Stimulated activated effector memory CD8-positive, alpha-beta T cell treated with anti-CD3 and anti-CD28 coated beads, Interleukin-12 subunit alpha, Interleukin-12 subunit beta, amount 100 ng/mL, for 72 hours (primary cell): ENCODE measurements around the gene MFSD6.
"Not testable (repeated sequence)": the region's sequence is repeated elsewhere in the genome, so short reads cannot be mapped to it uniquely, and the experiment has no call there.

Source experiments
- ATAC-seq: fragments of 150-1000 bp; cut with Tn5 transposase; 2 replicates; pipeline ENCODE4 v1.10.0; 2021
- DNase-seq, 2 donors: peaks; one replicate each; pipeline ENCODE4 v3.0.0; 2021 to 2022; ENCODE audit warnings: low spot score in 2 of 2
- H3K27ac Mint-ChIP-seq: one replicate; pipeline ENCODE4 v1.8.0; 2022; ENCODE audit warnings: mild to moderate bottlenecking, mixed read lengths
- H3K36me3 Mint-ChIP-seq: one replicate; pipeline ENCODE4 v1.8.0; 2022; ENCODE audit warnings: mild to moderate bottlenecking, mixed read lengths
- H3K4me1 Mint-ChIP-seq: one replicate; pipeline ENCODE4 v1.8.0; 2022; ENCODE audit warnings: mixed read lengths
- H3K4me3 Mint-ChIP-seq: one replicate; pipeline ENCODE4 v1.8.0; 2022; ENCODE audit warnings: mild to moderate bottlenecking, mixed read lengths
- H3K9me3 Mint-ChIP-seq: one replicate; pipeline ENCODE4 v1.8.0; 2022; ENCODE audit warnings: mixed read lengths

MFSD6 gene

DNA sequence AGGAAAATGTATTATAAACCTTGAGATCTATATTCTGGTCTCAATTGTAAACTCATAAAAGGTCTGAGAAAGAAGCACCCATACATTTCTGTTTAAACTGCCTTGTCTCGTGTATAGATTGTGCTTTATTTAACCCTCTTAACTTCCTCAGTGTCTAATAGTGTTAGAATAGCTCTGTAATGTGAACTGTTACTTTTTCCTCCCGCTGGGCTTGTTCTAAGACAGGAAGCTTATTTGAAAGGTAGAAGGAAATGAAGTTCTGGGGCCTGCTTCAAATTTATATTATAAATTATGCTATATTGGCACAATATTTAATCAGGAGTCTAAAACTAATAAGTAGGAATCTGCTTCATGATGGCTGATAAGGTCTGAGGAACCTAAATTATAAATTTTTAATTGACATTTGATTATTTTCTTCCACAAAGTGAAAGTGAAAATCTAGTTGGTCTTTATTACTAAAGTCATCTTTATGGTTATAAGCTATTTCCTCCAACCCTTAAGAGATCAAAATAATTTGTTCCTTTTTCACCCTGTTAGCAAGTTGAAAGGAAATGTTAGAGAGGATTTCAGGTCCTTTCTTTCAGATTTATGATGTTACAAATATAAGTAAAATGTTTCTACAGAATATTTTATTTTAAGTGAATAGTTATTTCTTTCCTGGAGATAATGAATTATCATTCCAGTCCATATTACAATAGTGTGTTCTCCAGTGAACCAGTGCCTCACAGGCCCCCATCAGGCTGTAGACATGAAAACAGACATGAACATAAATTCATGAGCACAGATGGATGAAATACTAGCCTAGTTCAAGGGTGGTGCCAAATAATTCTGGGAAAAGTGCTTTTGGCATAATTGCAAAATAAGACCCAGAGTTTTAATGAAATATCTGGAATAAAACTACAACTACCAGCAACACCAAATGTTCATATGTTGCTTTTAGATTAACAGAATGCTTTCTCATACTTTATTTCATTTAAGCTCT, 7.9 kb downstream of the MFSD6 start:
- ATAC-seq, result peak; percentile 34

DNA sequence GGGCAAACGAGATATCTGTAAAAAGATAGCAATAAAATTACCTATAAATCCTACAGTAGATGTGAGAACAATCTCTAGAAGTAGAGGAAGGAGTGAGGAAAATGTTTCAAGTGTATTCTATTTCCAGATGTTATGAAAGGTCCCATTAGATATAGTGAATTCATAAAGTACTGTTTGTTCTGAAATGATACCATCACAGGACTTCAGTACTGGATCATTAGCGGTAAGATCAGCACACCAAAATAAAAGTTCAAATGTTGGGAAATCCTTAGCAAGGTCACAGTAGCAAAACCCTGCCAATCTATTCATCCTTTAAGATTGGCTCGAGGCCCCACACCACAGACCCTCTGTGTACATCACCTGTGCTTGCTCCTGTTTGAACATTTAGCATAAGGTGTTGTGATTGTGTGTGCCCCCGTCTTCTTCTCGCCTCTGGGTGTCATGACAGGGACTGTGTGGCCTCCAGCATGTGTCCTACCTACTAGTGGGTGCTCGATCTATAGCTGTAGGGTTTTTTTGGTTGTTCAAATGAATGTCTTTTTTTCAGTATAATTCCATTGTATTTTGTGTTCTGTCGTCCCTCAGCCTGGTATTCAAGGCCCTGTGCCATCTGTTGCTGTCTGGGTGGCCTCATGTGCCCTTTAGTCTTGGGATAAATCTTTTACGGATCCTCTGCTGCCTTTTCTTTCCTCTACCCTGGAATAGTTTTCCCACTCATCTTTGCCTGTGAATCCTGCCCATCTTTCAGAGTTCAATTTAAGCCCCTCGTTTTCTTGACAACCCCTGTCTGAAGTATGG, 9.1 kb downstream of the MFSD6 start:
- Mint-ChIP-seq H3K4me1 (peaks cover 36% of the 10 kb centered on the region), H3K36me3 (no peaks in the 10 kb centered on the region), H3K4me3 (no peak overlapping the region), H3K9me3 (no peaks in the 10 kb centered on the region), H3K27ac (no peak overlapping the region)
- DNase-seq (no peak), ATAC-seq (no peak)

More for the DNA sequence above, 7.9 kb downstream of the MFSD6 start:
- peaks cover 36% of the 10 kb centered on the region for H3K4me1 Mint-ChIP-seq
- no peaks in the 10 kb centered on the region for H3K36me3 Mint-ChIP-seq
- peak overlapping the region; percentile 85 for H3K27ac Mint-ChIP-seq
- DNase-seq, result no peak
- H3K4me3 Mint-ChIP-seq, result peak overlapping the region; percentile 31
- no peaks in the 10 kb centered on the region for H3K9me3 Mint-ChIP-seq

DNA sequence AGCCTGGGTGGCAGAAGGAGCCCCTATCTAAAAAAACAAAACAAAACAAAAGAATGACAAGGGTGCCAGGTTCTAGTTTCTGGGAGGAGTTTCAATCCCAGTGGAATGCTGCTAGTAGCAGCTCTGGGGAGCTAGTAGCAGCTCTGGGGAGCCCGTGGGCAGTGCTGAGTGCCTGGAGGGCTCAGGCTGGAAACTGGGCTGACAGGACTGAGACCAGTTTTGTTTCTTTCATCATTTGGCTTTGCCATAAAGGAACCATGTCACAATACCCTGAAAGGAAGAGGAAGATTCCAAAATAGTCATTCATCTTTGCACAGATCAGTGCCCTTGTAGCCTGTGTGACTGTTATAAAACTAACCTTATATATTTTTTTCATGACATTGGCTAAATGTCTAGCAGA, 10.6 kb downstream of the MFSD6 start:
- Mint-ChIP-seq H3K27ac (no peak overlapping the region), H3K4me3 (no peak overlapping the region), H3K4me1 (peaks cover 36% of the 10 kb centered on the region), H3K9me3 (no peaks in the 10 kb centered on the region), H3K36me3 (no peaks in the 10 kb centered on the region)
- DNase-seq (no peak), ATAC-seq (no peak)

DNA sequence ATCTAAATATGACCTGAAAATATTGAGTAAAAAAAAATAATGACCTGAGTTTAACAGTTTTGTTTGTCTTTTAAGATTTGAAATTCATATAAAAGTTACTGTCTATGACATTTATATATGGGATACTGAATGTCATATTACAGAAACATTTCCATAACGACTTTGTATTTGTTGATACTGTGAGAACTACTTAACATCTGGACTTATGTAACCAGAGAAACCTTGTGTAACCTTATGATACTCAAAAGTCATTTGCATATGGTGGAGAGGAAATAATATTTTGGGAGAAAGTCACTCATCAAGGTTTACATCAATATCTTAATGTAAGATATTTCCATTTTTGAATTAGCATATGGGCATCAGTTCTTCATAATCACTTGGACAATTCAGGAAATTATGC, 12.6 kb downstream of the MFSD6 start:
- Mint-ChIP-seq H3K27ac (no peak overlapping the region), H3K4me1 (peaks cover 35% of the 10 kb centered on the region), H3K9me3 (no peaks in the 10 kb centered on the region), H3K36me3 (no peaks in the 10 kb centered on the region), H3K4me3 (no peak overlapping the region)
- ATAC-seq (no peak), DNase-seq (no peak)

DNA sequence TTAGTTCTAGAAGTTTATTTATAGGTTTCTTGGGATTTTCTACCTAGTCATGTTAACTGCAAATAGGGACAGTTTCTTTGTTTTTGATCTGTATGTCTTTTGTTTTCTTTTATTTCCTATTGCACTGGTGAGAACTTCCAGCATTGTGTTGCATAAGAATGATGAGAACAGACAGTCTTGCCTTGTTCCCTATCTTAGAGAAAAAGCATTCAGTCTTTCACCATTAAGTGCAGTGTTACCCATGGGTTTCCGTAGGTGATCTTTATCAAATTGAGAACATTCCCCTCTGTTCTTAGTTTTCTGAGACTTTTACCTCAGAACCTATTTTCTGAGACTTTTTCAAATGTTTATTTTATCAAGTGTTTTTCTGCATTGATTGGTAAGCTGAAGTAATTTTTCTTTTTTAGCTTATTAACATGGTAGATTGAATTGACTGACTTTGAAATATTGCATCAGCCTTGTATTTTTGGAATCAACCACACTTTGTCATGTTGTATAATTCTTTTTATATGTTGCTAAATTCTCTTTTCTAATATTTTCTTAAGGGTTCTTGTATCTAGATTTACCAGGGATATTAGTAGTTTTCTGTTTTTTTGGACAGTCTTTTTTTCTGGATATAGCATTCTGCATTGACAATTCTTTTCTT, 17.2 kb downstream of the MFSD6 start:
- no peaks in the 10 kb centered on the region for H3K9me3 Mint-ChIP-seq
- H3K4me3 Mint-ChIP-seq, result no peak overlapping the region
- DNase-seq, result no peak
- H3K4me1 Mint-ChIP-seq, result peaks cover 45% of the 10 kb centered on the region
- no peaks in the 10 kb centered on the region for H3K36me3 Mint-ChIP-seq
- H3K27ac Mint-ChIP-seq, result no peak overlapping the region
- ATAC-seq, result no peak

DNA sequence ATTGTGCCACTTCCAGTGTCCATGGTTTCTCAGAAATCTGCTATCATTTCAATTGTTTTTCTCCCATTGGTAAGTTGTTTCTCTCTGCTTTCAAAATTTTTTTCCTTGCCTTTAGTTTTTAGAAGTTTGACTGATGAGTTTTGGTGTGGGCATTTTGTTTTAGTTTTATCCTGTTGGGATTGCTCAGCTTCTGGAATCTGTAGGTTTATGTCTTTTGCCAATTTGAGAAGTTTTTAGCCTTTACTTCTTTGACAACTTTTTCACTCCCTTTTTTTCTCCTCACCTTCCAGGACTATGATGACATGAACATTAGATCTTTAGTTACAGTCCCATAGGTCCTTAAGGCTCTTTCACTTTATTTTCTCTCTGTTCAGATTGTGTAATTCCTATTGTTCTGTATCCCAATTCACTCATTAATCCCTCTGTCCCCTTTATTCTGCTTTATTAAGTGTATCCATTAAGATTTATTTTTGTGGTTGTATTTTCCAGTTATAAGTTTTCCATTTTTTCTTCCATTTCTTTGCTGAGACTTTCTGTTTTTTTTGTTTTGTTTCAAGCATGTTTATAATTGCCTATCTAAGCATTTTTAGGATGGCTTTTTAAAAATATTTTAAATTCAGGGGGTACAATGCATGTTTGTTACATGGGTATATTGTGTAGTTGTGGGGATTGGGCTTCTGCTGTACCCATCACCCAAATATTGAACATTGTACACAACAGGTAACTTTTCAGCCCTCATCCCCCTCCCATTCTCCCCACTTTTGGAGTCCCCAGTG, 17.9 kb downstream of the MFSD6 start:
- ATAC-seq, result no peak
- H3K4me1 Mint-ChIP-seq, result peaks cover 39% of the 10 kb centered on the region
- H3K36me3 Mint-ChIP-seq, result no peaks in the 10 kb centered on the region
- no peaks in the 10 kb centered on the region for H3K9me3 Mint-ChIP-seq
- DNase-seq, result no peak
- no peak overlapping the region for H3K4me3 Mint-ChIP-seq
- H3K27ac Mint-ChIP-seq, result no peak overlapping the region

DNA sequence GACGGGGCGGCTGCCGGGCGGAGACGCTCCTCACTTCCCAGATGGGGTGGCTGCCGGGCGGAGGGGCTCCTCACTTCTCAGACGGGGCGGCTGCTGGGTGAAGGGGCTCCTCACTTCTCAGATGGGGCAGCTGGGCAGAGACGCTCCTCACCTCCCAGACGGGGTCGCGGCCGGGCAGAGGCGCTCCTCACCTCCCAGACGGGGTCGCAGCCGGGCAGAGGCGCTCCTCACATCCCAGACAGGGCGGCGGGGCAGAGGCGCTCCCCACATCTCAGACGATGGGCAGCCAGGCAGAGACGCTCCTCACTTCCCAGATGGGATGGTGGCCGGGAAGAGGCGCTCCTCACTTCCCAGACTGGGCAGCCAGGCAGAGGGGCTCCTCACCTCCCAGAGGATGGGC, 22.7 kb downstream of the MFSD6 start:
- H3K27ac Mint-ChIP-seq, H3K36me3 Mint-ChIP-seq, H3K4me3 Mint-ChIP-seq, ATAC-seq, DNase-seq, H3K9me3 Mint-ChIP-seq: not testable (repeated sequence)
- peaks cover 52% of the 10 kb centered on the region for H3K4me1 Mint-ChIP-seq

DNA sequence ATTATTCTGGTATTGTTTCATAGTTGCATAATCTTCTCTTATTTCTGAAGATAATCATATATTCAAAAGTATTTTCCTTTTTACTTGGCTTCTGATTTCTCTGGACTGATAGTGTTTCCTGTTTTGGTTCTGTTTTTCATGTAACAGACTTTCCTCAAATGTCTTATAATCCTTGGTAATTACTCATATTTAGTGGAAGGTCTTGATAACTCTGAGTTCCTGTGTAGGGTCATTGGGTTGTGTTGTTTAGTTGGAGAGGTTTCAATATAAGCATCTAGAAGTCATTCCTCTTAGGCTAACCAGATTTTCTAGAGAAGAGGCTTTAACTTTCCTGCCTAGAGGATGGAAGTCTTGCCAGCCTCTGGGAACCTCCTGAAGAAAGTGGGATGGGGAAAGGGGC, 23.8 kb downstream of the MFSD6 start:
- peaks cover 20% of the 10 kb centered on the region for H3K36me3 Mint-ChIP-seq
- H3K4me3 Mint-ChIP-seq, result no peak overlapping the region
- H3K27ac Mint-ChIP-seq, result peak overlapping the region; percentile 66
- DNase-seq, result no peak
- ATAC-seq, result peak; percentile 76
- peaks cover 51% of the 10 kb centered on the region for H3K4me1 Mint-ChIP-seq
- H3K9me3 Mint-ChIP-seq, result no peaks in the 10 kb centered on the region

DNA sequence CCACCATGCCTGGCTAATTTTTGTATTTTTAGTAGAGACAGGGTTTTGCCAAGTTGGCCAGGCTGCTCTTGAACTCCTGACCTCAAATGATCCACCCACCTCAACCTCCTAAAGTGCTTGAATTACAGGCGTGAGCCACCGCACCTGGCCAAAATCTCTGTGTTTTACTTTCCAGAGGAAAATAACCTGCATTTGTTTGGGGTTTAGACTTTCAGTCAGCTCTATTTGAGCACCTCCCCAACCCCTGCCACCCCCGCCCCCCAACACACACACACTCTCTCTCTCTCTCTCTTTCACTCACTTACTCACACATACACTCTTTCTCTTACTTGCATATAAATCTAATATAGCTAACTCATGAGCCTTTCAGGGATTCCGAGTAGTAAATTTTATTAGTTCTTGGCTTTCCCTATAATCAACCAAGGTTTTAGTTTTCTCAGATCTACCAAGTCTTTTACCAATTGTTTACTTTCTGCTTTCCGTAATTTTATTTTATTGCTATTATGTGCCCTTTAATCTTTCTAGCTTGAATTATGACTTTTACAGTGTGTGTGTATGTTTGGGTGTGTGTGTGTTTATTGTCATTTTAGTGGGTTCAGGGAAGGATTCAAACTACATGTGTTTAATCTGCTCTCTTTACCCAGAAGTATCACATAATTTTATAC, 24.5 kb downstream of the MFSD6 start:
- Mint-ChIP-seq H3K4me3 (peak overlapping the region; percentile 4), H3K27ac (no peak overlapping the region), H3K4me1 (peaks cover 51% of the 10 kb centered on the region), H3K36me3 (peaks cover 28% of the 10 kb centered on the region), H3K9me3 (no peaks in the 10 kb centered on the region)
- DNase-seq, result no peak
- peak; percentile 52 for ATAC-seq

DNA sequence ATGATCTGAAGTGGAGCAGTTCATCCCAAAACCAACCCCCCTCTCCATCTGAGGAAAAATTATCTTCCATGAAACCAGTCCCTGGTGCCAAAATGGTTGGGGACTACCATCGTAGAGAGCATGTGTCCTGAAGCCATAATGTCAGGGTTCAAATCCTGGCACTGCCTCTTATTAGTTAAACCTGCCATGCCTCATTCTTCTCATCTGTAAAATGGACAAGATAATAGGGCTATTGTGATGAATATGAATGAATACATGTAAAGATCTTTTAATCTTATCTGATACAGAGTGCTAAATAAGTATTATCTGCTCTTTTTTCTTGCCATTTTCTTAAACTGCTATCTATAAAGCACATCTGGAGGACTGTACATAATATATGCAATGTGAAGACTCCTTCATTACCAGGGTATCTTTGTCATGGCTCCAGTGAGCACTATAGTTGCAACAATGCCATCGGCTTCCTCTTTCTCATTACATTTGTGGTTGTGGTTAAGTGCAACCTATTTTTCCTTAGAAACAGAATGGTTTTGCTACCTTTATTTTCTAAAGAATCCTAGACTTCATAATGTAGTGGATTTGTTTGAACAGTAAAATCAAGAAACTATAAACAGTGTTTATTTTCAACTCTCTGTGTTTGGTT, 27.0 kb downstream of the MFSD6 start:
- peaks cover 44% of the 10 kb centered on the region for H3K36me3 Mint-ChIP-seq
- H3K4me1 Mint-ChIP-seq, result peaks cover 63% of the 10 kb centered on the region
- H3K4me3 Mint-ChIP-seq, result no peak overlapping the region
- H3K9me3 Mint-ChIP-seq, result no peaks in the 10 kb centered on the region
- ATAC-seq, result no peak
- DNase-seq, result no peak
- H3K27ac Mint-ChIP-seq, result no peak overlapping the region

DNA sequence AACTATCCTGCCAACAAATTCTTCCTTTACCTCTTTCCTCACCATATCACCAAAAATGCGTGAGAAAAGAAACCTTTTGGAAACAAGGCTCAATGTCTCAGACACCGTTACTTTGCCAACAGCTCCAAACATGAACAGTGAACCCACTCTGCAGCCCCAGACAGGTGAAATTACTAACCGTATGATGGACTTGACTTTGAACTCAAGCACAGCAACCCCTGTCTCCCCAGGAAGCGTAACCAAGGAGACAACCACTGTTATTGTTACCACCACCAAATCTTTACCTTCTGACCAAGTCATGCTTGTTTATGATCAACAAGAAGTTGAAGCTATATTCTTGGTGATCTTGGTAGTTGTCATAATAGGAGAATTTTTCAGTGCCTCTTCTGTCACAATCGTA, 28.4 kb downstream of the MFSD6 start:
- Mint-ChIP-seq H3K4me3 (no peak overlapping the region), H3K9me3 (no peaks in the 10 kb centered on the region), H3K4me1 (peaks cover 70% of the 10 kb centered on the region), H3K36me3 (peaks cover 44% of the 10 kb centered on the region), H3K27ac (no peak overlapping the region)
- ATAC-seq (no peak), DNase-seq (no peak)

DNA sequence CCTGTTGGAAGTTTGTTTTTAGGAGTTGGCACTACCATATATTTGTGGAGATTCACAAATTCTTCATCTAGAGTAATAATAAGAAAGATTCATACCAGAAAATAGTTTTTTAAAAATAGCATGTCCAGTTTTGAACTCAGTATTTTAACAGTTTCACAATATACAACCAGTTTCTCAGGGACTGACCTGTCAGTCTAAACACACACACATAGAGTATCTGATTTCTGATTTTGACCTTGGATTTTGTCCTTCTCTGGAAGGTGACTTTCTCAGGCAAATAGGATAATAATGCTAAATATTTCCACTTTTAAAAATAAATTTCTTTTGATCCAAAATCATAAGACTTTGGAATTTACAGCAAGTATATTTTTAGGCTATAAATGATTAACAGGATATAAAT, 32.0 kb downstream of the MFSD6 start:
- no peak overlapping the region for H3K27ac Mint-ChIP-seq
- DNase-seq (no peak), ATAC-seq (no peak)
- H3K36me3 Mint-ChIP-seq, result peaks cover 51% of the 10 kb centered on the region
- no peaks in the 10 kb centered on the region for H3K9me3 Mint-ChIP-seq
- H3K4me3 Mint-ChIP-seq, result no peak overlapping the region
- peaks cover 70% of the 10 kb centered on the region for H3K4me1 Mint-ChIP-seq

DNA sequence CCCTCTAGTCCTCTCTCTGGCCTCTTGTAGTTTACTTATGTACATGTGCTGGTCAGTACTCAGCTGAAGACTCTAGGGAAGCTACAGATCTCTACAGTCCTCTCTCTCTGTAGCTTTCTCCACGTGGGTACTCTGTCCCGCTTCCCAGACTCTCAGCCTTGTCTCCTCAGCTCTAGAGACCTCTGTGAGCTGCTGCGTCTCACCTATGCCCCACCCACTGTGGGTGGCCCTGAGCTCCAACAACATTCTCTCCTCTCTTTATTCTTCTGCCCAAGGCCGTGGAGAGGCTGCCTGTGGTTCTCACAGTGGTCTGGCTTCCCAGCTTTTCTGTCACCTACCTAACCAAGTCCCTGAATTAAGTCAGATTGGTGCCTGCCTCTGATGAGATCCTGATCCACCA, 33.4 kb downstream of the MFSD6 start:
- Mint-ChIP-seq H3K27ac (peak overlapping the region; percentile 70), H3K4me3 (no peak overlapping the region), H3K36me3 (peaks cover 40% of the 10 kb centered on the region), H3K4me1 (peaks cover 70% of the 10 kb centered on the region), H3K9me3 (no peaks in the 10 kb centered on the region)
- no peak for ATAC-seq
- no peak for DNase-seq

DNA sequence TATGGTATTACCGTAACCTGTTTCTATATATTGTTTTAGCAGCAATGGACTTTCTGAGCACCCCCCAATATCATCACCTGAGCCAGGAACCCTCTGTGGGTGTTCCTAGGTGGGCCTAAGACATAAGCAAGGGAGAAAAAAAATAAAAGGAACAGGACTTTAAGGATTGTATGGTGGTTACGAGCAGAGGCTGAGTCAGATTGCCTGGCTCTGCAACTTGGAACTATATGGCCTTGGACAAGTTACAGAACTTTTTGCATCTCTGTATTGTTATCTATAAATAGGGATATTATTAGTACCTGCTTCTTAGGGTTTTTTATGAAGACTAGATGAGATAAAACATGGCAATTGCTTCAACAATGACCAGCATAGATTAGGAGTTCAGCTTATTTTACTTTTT, 34.9 kb downstream of the MFSD6 start:
- ATAC-seq (no peak), DNase-seq (no peak)
- Mint-ChIP-seq H3K4me1 (peaks cover 78% of the 10 kb centered on the region), H3K36me3 (peaks cover 25% of the 10 kb centered on the region), H3K9me3 (no peaks in the 10 kb centered on the region), H3K4me3 (no peak overlapping the region), H3K27ac (no peak overlapping the region)
